BJ (cell line): ENCODE results near the gene RNF146. TPM values are rescaled to one million over a fixed set of nuclear protein-coding genes. Genes with fewer than 3 reads are reported as not detected.
"Not testable (repeated sequence)": the region's sequence is repeated elsewhere in the genome, so short reads cannot be mapped to it uniquely, and the experiment has no call there.

Experiments
- CTCF ChIA-PET: fragments of 350-600 bp; formaldehyde crosslinking; extraction: SDS; loops from one replicate; lab custom pipeline; 2021; ENCODE audit warnings: antibody characterized with exemption, inconsistent platforms; lab: Yijun Ruan, JAX
- POLR2A ChIA-PET: fragments of 300-600 bp; sonication (Branson Sonifier 250); formaldehyde crosslinking; extraction: SDS; loops from one replicate; lab custom pipeline; 2021; ENCODE audit warnings: antibody characterized with exemption; lab: Charles Lee
- DNase-seq: peaks from one replicate; pipeline ENCODE4 v3.0.0-alpha.2; 2011; ENCODE audit warnings: low read depth
- H3K27me3 ChIP-seq: 2 replicates; pipeline ENCODE4 v1.6.0; 2011; ENCODE audit warnings: low read length; ENCODE audit not compliant: control insufficient read depth, insufficient read depth
- H3K36me3 ChIP-seq: 2 replicates; pipeline ENCODE4 v1.5.1; 2011; ENCODE audit warnings: low read length; ENCODE audit not compliant: control insufficient read depth, insufficient read depth
- H3K4me3 ChIP-seq: 2 replicates; pipeline ENCODE4 v1.5.1; 2011; ENCODE audit warnings: low read depth, mild to moderate bottlenecking, control low read depth, low read length
- polyA plus RNA-seq: library from polyadenylated mRNA; depleted of rRNA; stranded (reverse); fragments of >200 nt; gene quantifications from 2 replicates; pipeline ENCODE4 v1.2.3, GENCODE V29; 2011
- TF ChIP-seq, protein P1 (sequence below): IDR thresholded peaks from 2 replicates; pipeline ENCODE4 v1.5.1; 2011; ENCODE audit warnings: low read depth, mild to moderate bottlenecking, control low read depth, inconsistent platforms, low read length, moderate library complexity; ENCODE audit not compliant: insufficient read depth

The RNF146 gene
- polyA plus RNA-seq, 1 experiment: 36.2 TPM

DNA sequence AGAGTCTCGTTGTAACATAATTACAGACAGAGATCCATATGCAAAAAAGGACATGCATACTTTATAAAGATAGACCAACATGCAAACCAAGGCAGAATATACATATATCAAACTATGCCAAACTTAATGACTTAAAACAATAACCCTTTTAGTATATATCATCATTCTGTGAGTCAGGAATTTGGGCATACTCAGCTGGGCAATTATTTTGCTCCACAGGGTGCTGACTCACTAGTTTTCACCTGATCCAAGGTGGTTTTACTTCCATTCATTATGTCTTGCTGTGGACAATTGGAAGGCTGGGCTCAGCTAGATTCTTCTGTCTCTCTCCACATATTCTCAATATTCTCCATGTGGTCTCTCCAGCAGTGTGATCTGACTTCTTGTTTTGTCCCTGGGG lies 41.2 kb upstream of the RNF146 start:
- CTCF ChIA-PET: no interaction called here
- no peaks in the 10 kb centered on the region for H3K36me3 ChIP-seq
- TF ChIP-seq, protein P1, sequence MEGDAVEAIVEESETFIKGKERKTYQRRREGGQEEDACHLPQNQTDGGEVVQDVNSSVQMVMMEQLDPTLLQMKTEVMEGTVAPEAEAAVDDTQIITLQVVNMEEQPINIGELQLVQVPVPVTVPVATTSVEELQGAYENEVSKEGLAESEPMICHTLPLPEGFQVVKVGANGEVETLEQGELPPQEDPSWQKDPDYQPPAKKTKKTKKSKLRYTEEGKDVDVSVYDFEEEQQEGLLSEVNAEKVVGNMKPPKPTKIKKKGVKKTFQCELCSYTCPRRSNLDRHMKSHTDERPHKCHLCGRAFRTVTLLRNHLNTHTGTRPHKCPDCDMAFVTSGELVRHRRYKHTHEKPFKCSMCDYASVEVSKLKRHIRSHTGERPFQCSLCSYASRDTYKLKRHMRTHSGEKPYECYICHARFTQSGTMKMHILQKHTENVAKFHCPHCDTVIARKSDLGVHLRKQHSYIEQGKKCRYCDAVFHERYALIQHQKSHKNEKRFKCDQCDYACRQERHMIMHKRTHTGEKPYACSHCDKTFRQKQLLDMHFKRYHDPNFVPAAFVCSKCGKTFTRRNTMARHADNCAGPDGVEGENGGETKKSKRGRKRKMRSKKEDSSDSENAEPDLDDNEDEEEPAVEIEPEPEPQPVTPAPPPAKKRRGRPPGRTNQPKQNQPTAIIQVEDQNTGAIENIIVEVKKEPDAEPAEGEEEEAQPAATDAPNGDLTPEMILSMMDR: no peak
- POLR2A ChIA-PET: no interaction called here
- H3K27me3 ChIP-seq: 0 out of 2 replicates have a peak, but pooled peaks cover 1% of the 10 kb centered on the region
- no peak overlapping the region for H3K4me3 ChIP-seq
- no peak for DNase-seq

DNA sequence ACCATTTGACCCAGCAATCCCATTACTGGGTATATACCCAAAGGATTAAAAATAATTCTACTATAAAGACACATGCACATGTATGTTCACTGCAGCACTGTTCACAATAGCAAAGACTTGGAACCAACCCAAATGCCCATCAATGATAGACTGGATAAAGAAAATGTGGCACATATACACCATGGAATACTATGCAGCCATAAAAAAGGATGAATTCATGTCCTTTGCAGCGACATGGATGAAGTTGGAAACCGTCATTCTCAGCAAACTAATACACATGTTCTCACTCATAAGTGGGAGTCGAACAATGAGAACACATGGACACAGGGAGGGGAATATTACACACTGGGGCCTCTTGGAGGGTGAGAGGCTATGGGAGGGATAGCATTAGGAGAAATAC lies 32.8 kb upstream of the RNF146 start:
- H3K36me3 ChIP-seq, DNase-seq, H3K27me3 ChIP-seq, H3K4me3 ChIP-seq, POLR2A ChIA-PET: not testable (repeated sequence)
- CTCF ChIA-PET: interaction anchor here (1.7 kb wide), 1 partner anchor 14 kb away, joined by 4 read pairs; no protein-coding TSS in a partner anchor

DNA sequence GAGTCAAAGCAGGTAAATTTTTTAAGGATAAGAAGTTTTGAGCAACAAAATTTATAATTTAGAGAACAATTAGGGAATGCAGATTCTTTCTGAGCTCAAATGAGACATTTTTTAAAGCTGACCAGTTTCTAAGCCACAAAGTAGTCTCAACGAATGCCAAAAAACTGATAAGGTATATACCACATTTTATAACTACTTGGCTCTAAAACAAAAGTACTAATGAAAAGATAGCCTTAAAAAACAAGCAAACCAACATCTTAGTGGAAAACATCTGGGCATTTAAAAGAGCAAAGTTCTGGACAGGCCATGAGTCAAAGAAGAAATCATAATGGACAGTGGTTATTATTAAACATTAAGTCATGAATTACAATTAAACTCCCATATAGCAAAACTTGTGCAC lies 23.2 kb upstream of the RNF146 start:
- TF ChIP-seq, protein P1: no peak
- Histone ChIP-seq H3K36me3 (no peaks in the 10 kb centered on the region), H3K27me3 (no peaks in the 10 kb centered on the region), H3K4me3 (no peak overlapping the region)
- ChIA-PET POLR2A (no interaction called here), CTCF (no interaction called here)
- DNase-seq: no peak

DNA sequence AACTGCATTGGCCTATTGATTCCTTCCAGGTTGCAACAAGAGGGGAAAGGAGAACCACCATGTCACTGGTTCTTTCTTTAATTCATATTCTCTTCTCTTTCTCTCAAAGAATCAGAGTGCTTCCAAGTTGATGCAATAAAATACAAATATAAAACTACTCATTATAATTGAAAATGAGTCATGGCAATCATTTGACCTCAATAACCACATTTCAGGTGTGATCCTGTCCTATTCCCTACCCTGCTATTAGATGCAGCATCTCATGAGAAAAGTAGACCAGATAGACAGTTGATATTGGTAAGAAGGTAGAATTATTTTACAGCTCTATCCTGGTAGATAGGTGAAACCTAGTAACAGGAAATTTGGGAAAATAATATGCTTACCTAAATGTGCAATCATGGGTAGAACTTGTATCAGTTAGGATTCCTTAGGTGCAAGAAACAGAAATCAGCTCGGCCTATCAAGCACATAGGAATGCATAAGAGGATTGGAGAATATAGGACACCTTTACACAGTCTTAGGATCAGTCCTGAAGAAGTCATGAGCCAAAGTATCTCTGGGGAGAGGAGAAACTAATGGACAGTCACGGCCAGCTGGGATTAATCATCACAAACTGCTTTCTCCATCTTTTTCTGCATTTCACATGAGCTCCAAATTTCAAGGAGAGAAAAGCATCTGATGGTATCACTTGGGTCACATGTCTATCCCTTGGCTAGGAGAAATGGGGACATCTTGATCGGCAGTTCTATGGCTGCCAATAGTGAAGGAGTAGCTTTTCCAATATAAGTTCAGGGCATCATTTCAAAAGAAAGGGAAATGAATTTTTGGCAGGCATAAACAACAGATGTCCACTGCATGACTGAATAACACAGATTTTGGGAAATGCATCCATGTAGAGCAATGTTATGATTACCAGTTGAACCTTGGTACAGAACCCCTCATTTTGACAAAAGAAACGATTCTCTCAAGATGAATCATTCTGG lies 19.3 kb upstream of the RNF146 start:
- DNase-seq: no peak
- TF ChIP-seq, protein P1: no peak
- POLR2A ChIA-PET: no interaction called here
- H3K36me3 ChIP-seq: no peaks in the 10 kb centered on the region
- no peaks in the 10 kb centered on the region for H3K27me3 ChIP-seq
- CTCF ChIA-PET: no interaction called here
- H3K4me3 ChIP-seq: no peak overlapping the region

DNA sequence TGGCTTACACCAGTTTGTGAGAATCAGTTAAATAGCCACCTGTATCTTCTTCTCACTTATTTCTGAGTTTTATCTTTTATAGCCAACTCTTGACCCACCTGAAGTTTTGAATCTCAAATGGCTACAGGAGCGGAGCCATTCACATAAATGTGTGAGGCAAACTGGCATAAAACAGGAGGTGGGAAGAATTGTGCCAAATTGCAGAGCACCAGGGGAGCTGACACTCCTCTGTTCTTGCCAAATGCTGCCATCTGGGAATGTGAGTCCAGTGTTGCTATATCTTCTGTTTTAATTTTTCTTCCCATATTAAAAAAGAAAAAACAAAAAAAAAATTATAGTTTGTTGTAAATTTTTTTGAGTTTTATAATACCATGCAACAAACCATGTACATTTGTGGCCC lies 17.0 kb upstream of the RNF146 start:
- DNase-seq: no peak
- TF ChIP-seq, protein P1: no peak
- ChIA-PET CTCF (no interaction called here), POLR2A (no interaction called here)
- no peak overlapping the region for H3K4me3 ChIP-seq
- H3K36me3 ChIP-seq: no peaks in the 10 kb centered on the region
- H3K27me3 ChIP-seq: no peaks in the 10 kb centered on the region
